CD4-positive, alpha-beta T cell (primary cell): ENCODE measurements around the gene A1BG. TPM values are rescaled to one million over a fixed set of nuclear protein-coding genes. Genes with fewer than 3 reads are reported as not detected.

ENCODE experiments used
- ATAC-seq: fragments of 200-7000 bp; cut with Tn5 transposase; one replicate; pipeline ENCODE4 v1.10.0; 2022; ENCODE audit warnings: mild to moderate bottlenecking; ENCODE audit not compliant: poor library complexity
- CTCF ChIA-PET: fragments of 350-600 bp; sonication (Branson Sonifier 250); formaldehyde crosslinking; loops from one replicate; lab custom pipeline; 2021; ENCODE audit warnings: antibody characterized with exemption, inconsistent platforms; lab: Charles Lee
- POLR2A ChIA-PET: fragments of 350-600 bp; sonication (Branson Sonifier 250); formaldehyde crosslinking; loops from one replicate; lab custom pipeline; 2021; ENCODE audit warnings: antibody characterized with exemption, inconsistent platforms; lab: Charles Lee
- DNase-seq, 14 experiments: peaks; one replicate each; pipeline ENCODE4 v3.0.0-alpha.2; 2013 to 2020; ENCODE audit warnings: mixed read lengths in 2 of 14
- H3K27ac ChIP-seq, 2 donors: one replicate each; pipeline versions ENCODE4 v1.5.1 to v1.7.0; 2013; ENCODE audit warnings: low read length in 2 of 2, low read depth in 1 of 2, mild to moderate bottlenecking in 1 of 2
- H3K27me3 ChIP-seq, 2 experiments: 1 replicate in 1 of 2; 2 replicates in 1 of 2; pipeline versions ENCODE4 v1.6.1 to v1.7.0; 2013; ENCODE audit warnings: low read length in 2 of 2, control low read depth in 1 of 2, mild to moderate bottlenecking in 1 of 2, moderate library complexity in 1 of 2; ENCODE audit not compliant: insufficient read depth in 2 of 2, control insufficient read depth in 1 of 2
- H3K36me3 ChIP-seq: one replicate; pipeline ENCODE4 v1.6.1; 2013; ENCODE audit warnings: low read length, control low read depth; ENCODE audit not compliant: insufficient read depth
- H3K4me1 ChIP-seq: one replicate; pipeline ENCODE4 v1.6.1; 2013; ENCODE audit warnings: low read length, control low read depth; ENCODE audit not compliant: insufficient read depth
- H3K4me3 ChIP-seq: one replicate; pipeline ENCODE4 v1.5.1; 2013; ENCODE audit warnings: mild to moderate bottlenecking, low read length, moderate library complexity
- H3K9me3 ChIP-seq, 2 experiments: 1 replicate in 1 of 2; 2 replicates in 1 of 2; pipeline versions ENCODE4 v1.6.1 to v1.7.0; 2013; ENCODE audit warnings: low read length in 2 of 2, mild to moderate bottlenecking in 2 of 2, control low read depth in 1 of 2, moderate library complexity in 1 of 2; ENCODE audit not compliant: control insufficient read depth in 1 of 2, insufficient read depth in 1 of 2
- H3K27ac Mint-ChIP-seq: one replicate; pipeline ENCODE4 v1.8.0; 2020; ENCODE audit warnings: mixed read lengths
- H3K27me3 Mint-ChIP-seq: one replicate; pipeline ENCODE4 v1.8.0; 2021; ENCODE audit warnings: mixed read lengths
- H3K36me3 Mint-ChIP-seq: one replicate; pipeline ENCODE4 v1.8.0; 2021; ENCODE audit warnings: low read depth, mixed read lengths
- H3K4me1 Mint-ChIP-seq: one replicate; pipeline ENCODE4 v1.8.0; 2021; ENCODE audit warnings: low read depth, mixed read lengths
- H3K4me3 Mint-ChIP-seq: one replicate; pipeline ENCODE4 v1.8.0; 2020; ENCODE audit warnings: mild to moderate bottlenecking, mixed read lengths
- H3K9me3 Mint-ChIP-seq: one replicate; pipeline ENCODE4 v1.8.0; 2020; ENCODE audit warnings: mixed read lengths
- CTCF ChIP-seq: fragments of 200-600 bp; IDR thresholded peaks from one replicate; pipeline ENCODE4 v1.8.0; 2022; ENCODE audit warnings: antibody characterized with exemption, mild to moderate bottlenecking
- intact Hi-C, 2 experiments: fragments of 100-400 bp; cut with DNase I in 1 of 2; cut with micrococcal nuclease in 1 of 2; formaldehyde crosslinking; loops; one replicate each; pipeline versions ENCODE4 v1.15.1 to v1.9.0; 2023 to 2025; cut with DNase I, micrococcal nuclease
- microRNA-seq: library from miRNA; unstranded; fragments of <30 nt; microRNA quantifications from one replicate; pipeline ENCODE4 v1.2.0, GENCODE V29; 2021; ENCODE audit warnings: borderline microRNAs expressed, borderline replicate concordance
- total RNA-seq, 174 experiments: library from RNA in 2 of 174; stranded (reverse) in 2 of 174; gene quantifications; one replicate each; pipeline ENCODE4 v1.2.3 and lab custom pipeline; 2021 to 2026

The A1BG gene
- total RNA-seq, 2 experiments from 2014 or later = 7.6 to 8.4 TPM

GRCh38 chr19:58296104-58296503 lies 57.2 kb downstream of the A1BG start:
- ATAC-seq (no peak), DNase-seq (no peak)
- ChIA-PET CTCF (no interaction called here), POLR2A (no interaction called here)
- H3K27ac ChIP-seq = no peak overlapping the region
- Mint-ChIP-seq H3K36me3 (peaks cover 89% of the 10 kb centered on the region), H3K4me1 (no peaks in the 10 kb centered on the region), H3K27me3 (no peaks in the 10 kb centered on the region), H3K9me3 (no peaks in the 10 kb centered on the region), H3K4me3 (no peak overlapping the region), H3K27ac (no peak overlapping the region)
- H3K4me3 ChIP-seq = no peak overlapping the region
- no peaks in the 10 kb centered on the region for H3K27me3 ChIP-seq
- peaks cover 45% of the 10 kb centered on the region for H3K36me3 ChIP-seq
- no peak for TF ChIP-seq CTCF
- intact Hi-C loops = no loop called here
- no peaks in the 10 kb centered on the region for H3K4me1 ChIP-seq
- peaks cover 29 to 55% of the 10 kb centered on the region in 2 experiments for H3K9me3 ChIP-seq

Small RNAs within 50 kb of the gene (microRNA-seq; reads per million reads assigned to microRNA genes)
- not detected for gene MIR4754
- not detected for gene MIR6806

Other genes with a start within 250 kb of the A1BG start
- gene ZNF329, start 202.7 kb downstream of the A1BG start, total RNA-seq = 10 to 100 TPM; 15.0 to 16.9 TPM
- 10 to 100 TPM; 51.0 to 51.4 TPM for gene ZNF274, start 170.4 kb downstream of the A1BG start, total RNA-seq
- 1 to 10 TPM; 6.3 to 7.2 TPM for gene ZNF544, start 124.6 kb downstream of the A1BG start, total RNA-seq
- gene ZNF8, start 74.5 kb downstream of the A1BG start, total RNA-seq = 1 to 10 TPM; 9.5 to 9.6 TPM
- gene ERVK3-1, start 48.1 kb downstream of the A1BG start, total RNA-seq = 100 to 1,000 TPM; 150 to 153 TPM
- under 1 TPM; 0.77 to 0.81 TPM for gene ZSCAN22, start 26.5 kb downstream of the A1BG start, total RNA-seq
- under 1 TPM; 0.28 to 0.55 TPM for gene ZNF497, start 9.3 kb upstream of the A1BG start, total RNA-seq
- gene ZNF837, start 27.5 kb upstream of the A1BG start, total RNA-seq = 1 to 10 TPM in 1 of 2 experiments, under 1 TPM in 1; 0.71 to 1.0 TPM
- 1,000 to 10,000 TPM; 1,619 to 1,646 TPM for gene RPS5, start 33.8 kb upstream of the A1BG start, total RNA-seq
- under 1 TPM in 1 of 2 experiments, not detected in 1; 0.55 TPM for gene RNF225, start 42.2 kb upstream of the A1BG start, total RNA-seq
- gene ZNF584, start 55.2 kb upstream of the A1BG start, total RNA-seq = 1 to 10 TPM; 1.7 to 1.8 TPM
- gene ZNF132, start 86.7 kb upstream of the A1BG start, total RNA-seq = 1 to 10 TPM; 1.0 to 1.4 TPM
- gene ZNF324B, start 98.1 kb upstream of the A1BG start, total RNA-seq = 1 to 10 TPM; 6.3 to 7.6 TPM
- 10 to 100 TPM; 24.3 to 25.2 TPM for gene ZNF324, start 113.6 kb upstream of the A1BG start, total RNA-seq
- gene ZNF446, start 122.9 kb upstream of the A1BG start, total RNA-seq = 10 to 100 TPM; 13.6 to 14.6 TPM
- 1 to 10 TPM; 3.5 to 4.8 TPM for gene SLC27A5, start 158.5 kb upstream of the A1BG start, total RNA-seq
- gene ZBTB45, start 166.3 kb upstream of the A1BG start, total RNA-seq = 1 to 10 TPM; 5.7 to 6.3 TPM
- gene TRIM28, start 190.6 kb upstream of the A1BG start, total RNA-seq = 100 to 1,000 TPM; 549 to 553 TPM
- 10 to 100 TPM; 60.5 to 62.4 TPM for gene CHMP2A, start 201.6 kb upstream of the A1BG start, total RNA-seq
- 10 to 100 TPM; 29.0 to 31.0 TPM for gene UBE2M, start 205.1 kb upstream of the A1BG start, total RNA-seq
- gene MZF1, start 219.8 kb upstream of the A1BG start, total RNA-seq = 10 to 100 TPM; 21.0 to 21.1 TPM